A673 (cell line): Measurements from ENCODE around the gene ANK2. TPM values are rescaled to one million over a fixed set of nuclear protein-coding genes. Genes with fewer than 3 reads are reported as not detected.

ENCODE experiments used
- BruUV-seq: library from RNA; stranded (reverse); fragments of 400-500 nt; replicated peaks from 2 replicates; lab custom pipeline; 2021; lab: Mats Ljungman, UMichigan
- CTCF ChIA-PET: fragments of 300-600 bp; sonication (Branson Sonifier 250); formaldehyde crosslinking; loops from one replicate; lab custom pipeline; 2022; ENCODE audit warnings: antibody characterized with exemption; lab: Charles Lee
- POLR2A ChIA-PET: fragments of 300-600 bp; sonication (Branson Sonifier 250); formaldehyde crosslinking; loops from one replicate; lab custom pipeline; 2022; ENCODE audit warnings: antibody characterized with exemption; ENCODE audit not compliant: low non-redundant PET; lab: Charles Lee
- DNase-seq: peaks from one replicate; pipeline ENCODE4 v3.0.0-alpha.2; 2015; ENCODE audit warnings: low spot score
- H3K27ac ChIP-seq: fragments of 200-600 bp; sonication (generic); 2 replicates; pipeline ENCODE4 v1.5.1; 2016; ENCODE audit warnings: mixed run types, low read depth, mild to moderate bottlenecking, mixed read lengths, antibody characterized with exemption, low read length; ENCODE audit not compliant: poor library complexity, severe bottlenecking
- H3K27me3 ChIP-seq: fragments of 200-600 bp; sonication (generic); replicated peaks from 2 replicates; pipeline ENCODE4 v1.6.1; 2017; ENCODE audit warnings: mixed run types, low read depth, mild to moderate bottlenecking, mixed read lengths, antibody characterized with exemption, low read length; ENCODE audit not compliant: insufficient read depth, poor library complexity
- H3K36me3 ChIP-seq: fragments of 200-600 bp; sonication (generic); 2 replicates; pipeline ENCODE4 v1.6.1; 2016; ENCODE audit warnings: mixed run types, mild to moderate bottlenecking, mixed read lengths, antibody characterized with exemption, low read length; ENCODE audit not compliant: insufficient read depth, poor library complexity, severe bottlenecking
- H3K4me1 ChIP-seq: fragments of 200-600 bp; sonication (generic); 2 replicates; pipeline ENCODE4 v1.6.1; 2017; ENCODE audit warnings: mixed run types, mild to moderate bottlenecking, mixed read lengths, antibody characterized with exemption, low read length; ENCODE audit not compliant: insufficient read depth, poor library complexity, severe bottlenecking
- H3K4me3 ChIP-seq: fragments of 200-600 bp; sonication (generic); 2 replicates; pipeline ENCODE4 v1.5.1; 2016; ENCODE audit warnings: low read depth, mixed run types, mild to moderate bottlenecking, mixed read lengths, low read length; ENCODE audit not compliant: poor library complexity, severe bottlenecking
- H3K9me3 ChIP-seq: fragments of 200-600 bp; sonication (generic); 2 replicates; pipeline ENCODE4 v1.6.1; 2016; ENCODE audit warnings: mixed run types, low read depth, mild to moderate bottlenecking, mixed read lengths, antibody characterized with exemption, low read length; ENCODE audit not compliant: poor library complexity, severe bottlenecking
- CTCF ChIP-seq: fragments of 300-800, 200-600 bp; sonication (generic); conservative IDR thresholded peaks from 2 replicates; pipeline ENCODE4 v1.5.1; 2017; ENCODE audit warnings: low read depth, mild to moderate bottlenecking, antibody characterized with exemption, low read length, moderate library complexity, mixed read lengths
- EZH2 ChIP-seq: fragments of 200-600 bp; sonication (generic); IDR thresholded peaks from 2 replicates; pipeline ENCODE4 v1.6.1; 2017; ENCODE audit warnings: borderline replicate concordance, low read depth, mild to moderate bottlenecking, mixed read lengths, antibody characterized with exemption, low read length; ENCODE audit not compliant: poor library complexity, severe bottlenecking
- intact Hi-C: fragments of 100-400 bp; cut with micrococcal nuclease; formaldehyde crosslinking; loops from one replicate; pipeline ENCODE4 v1.10.0; 2022; ENCODE audit not compliant: unreplicated experiment
- total RNA-seq: library from RNA; stranded (reverse); gene quantifications from 2 replicates; pipeline ENCODE4 v1.2.3, GENCODE V29; 2021

ANK2 gene
- total RNA-seq, 1 experiment from 2014 or later = 12.7 TPM

DNA sequence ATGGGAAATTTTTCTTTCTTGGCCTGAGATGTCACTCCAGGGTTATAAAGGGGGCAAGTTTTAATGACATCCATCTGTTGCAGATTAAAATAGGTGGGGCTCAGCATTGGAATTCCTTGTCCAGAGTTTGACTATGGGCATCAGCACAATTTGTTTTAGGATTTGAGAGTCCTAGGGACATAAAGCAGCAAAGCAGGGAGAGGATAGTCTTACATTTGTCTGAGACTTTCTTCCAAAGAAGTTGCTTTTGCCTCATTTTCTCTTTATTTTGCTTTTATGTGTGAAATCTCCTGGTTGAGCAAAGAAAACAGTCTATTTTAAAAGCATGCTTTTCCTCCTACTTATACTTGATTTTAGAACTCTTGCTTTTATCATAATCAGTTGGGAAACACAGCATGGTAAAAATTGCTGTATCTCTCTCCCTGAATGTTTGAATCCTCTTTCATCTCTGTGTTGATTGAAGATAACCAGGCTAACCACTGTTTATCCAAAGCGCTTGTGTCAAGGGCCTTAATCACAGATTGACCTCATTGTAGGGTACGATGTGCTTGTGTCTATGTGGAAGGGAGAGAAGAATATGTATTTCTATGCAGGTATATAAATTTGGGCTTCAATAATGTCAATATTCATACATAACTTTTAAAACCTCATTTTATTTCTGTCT, 121.5 kb downstream of the ANK2 start:
- CTCF ChIA-PET = no interaction called here
- H3K4me1 ChIP-seq = no peaks in the 10 kb centered on the region
- intact Hi-C loops = no loop called here

DNA sequence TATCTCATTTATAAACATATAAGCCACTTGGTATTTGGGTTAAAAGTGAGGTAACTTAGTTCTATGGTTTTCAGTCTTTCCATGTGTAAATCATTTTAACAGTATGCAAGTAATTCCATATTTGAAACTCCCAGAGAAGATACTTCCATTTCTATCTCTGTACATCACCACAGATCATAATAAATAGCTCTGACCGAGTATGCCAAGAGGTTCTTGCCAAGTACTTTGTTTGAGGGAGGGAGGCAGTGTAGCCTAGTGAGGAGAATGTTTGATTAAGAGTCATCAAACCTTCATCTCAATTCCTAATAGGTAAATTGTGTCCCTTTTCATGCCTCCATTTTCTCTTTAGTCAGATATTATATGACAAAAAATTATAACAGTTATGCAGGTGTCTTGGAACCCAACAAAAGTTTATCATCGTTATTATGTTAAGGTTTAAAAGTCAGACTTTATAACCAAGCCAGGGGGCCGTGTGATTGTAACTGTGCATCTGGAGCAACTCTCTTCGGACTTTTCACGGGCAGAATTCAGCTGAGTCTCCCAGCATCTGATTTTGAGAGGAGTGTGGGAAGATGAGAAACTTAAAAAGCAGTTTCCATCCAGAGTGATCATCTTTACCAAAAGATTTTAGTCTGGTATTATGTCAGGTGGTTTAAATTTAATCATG, 123.8 kb downstream of the ANK2 start:
- DNase-seq = no peak
- ChIA-PET POLR2A (no interaction called here), CTCF (no interaction called here)
- H3K9me3 ChIP-seq = no peaks in the 10 kb centered on the region
- no peaks in the 10 kb centered on the region for H3K27me3 ChIP-seq
- intact Hi-C loops = no loop called here
- H3K4me3 ChIP-seq = no peak overlapping the region
- BruUV-seq = no TSS peak
- H3K36me3 ChIP-seq = no peaks in the 10 kb centered on the region
- H3K27ac ChIP-seq = no peak overlapping the region
- TF ChIP-seq CTCF (no peak), EZH2 (no peak)
- no peaks in the 10 kb centered on the region for H3K4me1 ChIP-seq

More for the DNA sequence above, 121.5 kb downstream of the ANK2 start:
- POLR2A ChIA-PET = no interaction called here
- no peak for DNase-seq
- no peaks in the 10 kb centered on the region for H3K27me3 ChIP-seq
- no TSS peak for BruUV-seq
- no peak for TF ChIP-seq EZH2
- no peak for TF ChIP-seq CTCF
- H3K9me3 ChIP-seq = no peaks in the 10 kb centered on the region
- no peak overlapping the region for H3K4me3 ChIP-seq
- no peak overlapping the region for H3K27ac ChIP-seq
- no peaks in the 10 kb centered on the region for H3K36me3 ChIP-seq

GRCh38 chr4:113173793-113174264, 124.4 kb downstream of the ANK2 start:
- no TSS peak for BruUV-seq
- H3K4me3 ChIP-seq = no peak overlapping the region
- ChIA-PET CTCF (no interaction called here), POLR2A (no interaction called here)
- intact Hi-C loops = no loop called here
- TF ChIP-seq EZH2 = no peak
- no peak for TF ChIP-seq CTCF
- no peaks in the 10 kb centered on the region for H3K9me3 ChIP-seq
- H3K27ac ChIP-seq = no peak overlapping the region
- no peaks in the 10 kb centered on the region for H3K4me1 ChIP-seq
- H3K27me3 ChIP-seq = no peaks in the 10 kb centered on the region
- DNase-seq = no peak
- H3K36me3 ChIP-seq = no peaks in the 10 kb centered on the region
